HCT116 (cell line): ENCODE results near the gene CDK7. TPM values are rescaled to one million over a fixed set of nuclear protein-coding genes. Genes with fewer than 3 reads are reported as not detected.

Experiments used
- ATAC-seq: fragments of 200-7000 bp; cut with Tn5 transposase; 2 replicates; pipeline ENCODE4 v1.9.1; 2020; ENCODE audit warnings: mild to moderate bottlenecking, moderate library complexity
- BruUV-seq: library from RNA; stranded (reverse); fragments of 400-500 nt; replicated peaks from 2 replicates; lab custom pipeline; 2021; lab: Mats Ljungman, UMichigan
- CTCF ChIA-PET: fragments of 300-600 bp; sonication (Branson Sonifier 250); formaldehyde crosslinking; loops from one replicate; lab custom pipeline; 2021; ENCODE audit warnings: antibody characterized with exemption; lab: Charles Lee
- POLR2A ChIA-PET: fragments of 300-600, 350-600 bp; sonication (Branson Sonifier 250); formaldehyde crosslinking; loops from one replicate; lab custom pipeline; 2021; ENCODE audit warnings: antibody characterized with exemption; lab: Charles Lee
- RAD21 ChIA-PET, 2 experiments: fragments of 300-600 bp; sonication (Branson Sonifier 250); formaldehyde crosslinking; loops; one replicate each; lab custom pipeline; 2023; ENCODE audit warnings: low total read pairs in 2 of 2; ENCODE audit not compliant: uncharacterized antibody in 2 of 2, unreplicated experiment in 2 of 2, low non-redundant PET in 1 of 2; lab: Charles Lee
- DNase-seq: peaks from one replicate; pipeline ENCODE4 v3.0.0-alpha.2; 2010; ENCODE audit warnings: low read depth, low spot score
- H2AFZ ChIP-seq: fragments of 200-600 bp; shearing (Covaris generic), sonication (generic); 2 replicates; pipeline ENCODE4 v1.6.1; 2017; ENCODE audit warnings: low read depth, mixed run types, mixed read lengths, antibody characterized with exemption, low read length; ENCODE audit not compliant: poor library complexity, severe bottlenecking
- H3K27ac ChIP-seq: 2 replicates; pipeline ENCODE4 v1.5.1; 2012; ENCODE audit warnings: low read depth, low read length
- H3K27me3 ChIP-seq: fragments of 200-600 bp; sonication (generic); 2 replicates; pipeline ENCODE4 v1.6.1; 2016; ENCODE audit warnings: mixed run types, low read length, mixed read lengths; ENCODE audit not compliant: insufficient read depth
- H3K36me3 ChIP-seq, 2 experiments: fragments of 200-500 bp in 1 of 2; fragments of 200-600 bp in 1 of 2; sonication (Bioruptor generic) in 1 of 2; sonication (generic) in 1 of 2; 2 replicates each; pipeline versions ENCODE4 v1.5.1 to v1.6.1; 2014 to 2016; ENCODE audit warnings: low read length in 2 of 2, inconsistent platforms in 1 of 2, mixed read lengths in 1 of 2, mixed run types in 1 of 2; ENCODE audit not compliant: insufficient read depth in 2 of 2, control insufficient read depth in 1 of 2
- H3K4me1 ChIP-seq, 2 experiments: fragments of 200-600 bp in 1 of 2; sonication (generic) in 1 of 2; 2 replicates each; pipeline versions ENCODE4 v1.5.1 to v1.6.1; 2012 to 2017; ENCODE audit warnings: low read length in 2 of 2, inconsistent platforms in 1 of 2, mild to moderate bottlenecking in 1 of 2, mixed read lengths in 1 of 2, mixed run types in 1 of 2, moderate library complexity in 1 of 2; ENCODE audit not compliant: insufficient read depth in 2 of 2, control insufficient read depth in 1 of 2
- H3K4me2 ChIP-seq: fragments of 200-600 bp; sonication (generic); 2 replicates; pipeline ENCODE4 v1.6.1; 2017; ENCODE audit warnings: mixed run types, low read length, mixed read lengths
- H3K4me3 ChIP-seq, 2 experiments: fragments of 200-600 bp in 1 of 2; sonication (generic) in 1 of 2; replicated peaks in 1 of 2; 2 replicates each; pipeline ENCODE4 v1.5.1; 2011 to 2016; ENCODE audit warnings: low read length in 2 of 2, control low read depth in 1 of 2, low read depth in 1 of 2, mild to moderate bottlenecking in 1 of 2, mixed read lengths in 1 of 2, mixed run types in 1 of 2
- H3K79me2 ChIP-seq: fragments of 200-600 bp; sonication (generic); 2 replicates; pipeline ENCODE4 v1.6.1; 2017; ENCODE audit warnings: mild to moderate bottlenecking, mixed run types, low read length, moderate library complexity, mixed read lengths; ENCODE audit not compliant: insufficient read depth
- H3K9ac ChIP-seq: fragments of 200-600 bp; sonication (generic); 2 replicates; pipeline ENCODE4 v1.6.1; 2016; ENCODE audit warnings: low read length, mixed read lengths
- H3K9me2 ChIP-seq: fragments of 200-600 bp; sonication (generic), shearing (Covaris generic); 2 replicates; pipeline ENCODE4 v1.6.1; 2017; ENCODE audit warnings: mixed run types, mild to moderate bottlenecking, moderate library complexity; ENCODE audit not compliant: insufficient read depth
- H3K9me3 ChIP-seq, 2 experiments: fragments of 200-500 bp in 1 of 2; fragments of 200-600 bp in 1 of 2; sonication (Bioruptor generic) in 1 of 2; sonication (generic) in 1 of 2; 2 replicates each; pipeline ENCODE4 v1.6.1; 2014 to 2017; ENCODE audit warnings: low read length in 2 of 2, mixed read lengths in 2 of 2, inconsistent platforms in 1 of 2, low read depth in 1 of 2, mild to moderate bottlenecking in 1 of 2, mixed run types in 1 of 2, moderate library complexity in 1 of 2; ENCODE audit not compliant: control insufficient read depth in 1 of 2, insufficient read depth in 1 of 2
- H4K20me1 ChIP-seq: fragments of 200-600 bp; sonication (generic), shearing (Covaris generic); 2 replicates; pipeline ENCODE4 v1.6.1; 2017; ENCODE audit warnings: mixed run types, mild to moderate bottlenecking, moderate library complexity; ENCODE audit not compliant: insufficient read depth
- EZH2 ChIP-seq: fragments of 200-600 bp; sonication (generic); IDR thresholded peaks from 2 replicates; pipeline ENCODE4 v1.6.1; 2017; ENCODE audit warnings: antibody characterized with exemption, mixed run types
- EZH2phosphoT487 ChIP-seq: fragments of 200-600 bp; IDR thresholded peaks from 2 replicates; pipeline ENCODE4 v1.6.1; 2018; ENCODE audit warnings: antibody characterized with exemption, borderline replicate concordance
- FOSL1 ChIP-seq: IDR thresholded peaks from 2 replicates; pipeline ENCODE4 v1.6.1; 2012; ENCODE audit warnings: low read depth
- MAX ChIP-seq: IDR thresholded peaks from 2 replicates; pipeline ENCODE4 v1.6.1; 2012
- RAD21 ChIP-seq: IDR thresholded peaks from 2 replicates; pipeline ENCODE4 v1.6.1; 2012; ENCODE audit warnings: low read depth, mild to moderate bottlenecking
- REST ChIP-seq: IDR thresholded peaks from 2 replicates; pipeline ENCODE4 v1.6.1; 2012; ENCODE audit warnings: low read depth
- ZFX ChIP-seq: fragments of 450-650 bp; IDR thresholded peaks from 2 replicates; pipeline ENCODE4 v1.6.1; 2017
- ZNF274 ChIP-seq: fragments of 200-500 bp; sonication (Bioruptor generic); IDR thresholded peaks from 2 replicates; pipeline ENCODE4 v1.6.1; 2014; ENCODE audit warnings: mild to moderate bottlenecking, low read depth, low read length, inconsistent platforms
- intact Hi-C: fragments of 100-400 bp; cut with micrococcal nuclease; formaldehyde crosslinking; loops from 2 replicates; pipeline ENCODE4 v1.10.0; 2022
- total RNA-seq: library from RNA; stranded (reverse); gene quantifications from one replicate; pipeline ENCODE4 v1.2.1, GENCODE V29; 2021; ENCODE audit not compliant: unreplicated experiment

Gene CDK7
- total RNA-seq, 1 experiment from 2014 or later: 67.0 TPM

- TF ChIP-seq REST (no peak), FOSL1 (peak; percentile 58), RAD21 (no peak)
Observed at GRCh38 chr5:69206528-69207190, 28.0 kb upstream of the CDK7 start (continued).

- no peak for ATAC-seq
- no peak overlapping the region for H3K4me2 ChIP-seq
- CTCF ChIA-PET: no interaction called here
- no peak for TF ChIP-seq ZNF274
- TF ChIP-seq EZH2phosphoT487: no peak
- TF ChIP-seq MAX: no peak
- TF ChIP-seq ZFX: no peak
- TF ChIP-seq REST: no peak
- TF ChIP-seq EZH2: no peak
- TF ChIP-seq, all 23 proteins: peak for 0
- Histone ChIP-seq H3K36me3 (peaks cover 0 to 9% of the 10 kb centered on the region in 2 experiments; a peak in 2 of 4 replicates), H3K27ac (no peak overlapping the region), H3K4me1 (peaks cover 12 to 17% of the 10 kb centered on the region in 2 experiments), H3K9ac (no peak overlapping the region), H2AFZ (no peak overlapping the region), H3K9me3 (no peaks in the 10 kb centered on the region), H3K27me3 (no peaks in the 10 kb centered on the region), H3K79me2 (no peaks in the 10 kb centered on the region), H3K9me2 (no peaks in the 10 kb centered on the region), H4K20me1 (no peaks in the 10 kb centered on the region; the same call in 1 of the 2 replicates), H3K4me3 (no peak overlapping the region)
- ChIA-PET RAD21 (no interaction called here), POLR2A (no interaction called here)
- TSS peak; percentile 61 for BruUV-seq
- no peak for DNase-seq
- intact Hi-C loops: loop anchor here (10.0 kb wide), 1 partner anchor 115 kb away; the partner anchor contains the start of gene SLC30A5
Observed at GRCh38 chr5:69209602-69210001, 25.1 kb upstream of the CDK7 start.
